ENCODE results near the gene ABCC12.

Gene ABCC12

GRCh38 chr16:48133455-48134211 is 22.2 kb downstream of the ABCC12 start:
- no peaks in the 10 kb centered on the region for H3K4me1 ChIP-seq (ENCODE audit: control insufficient read depth in 2 of 2, insufficient read depth in 2 of 2, low read length in 2 of 2)
- no peaks in the 10 kb centered on the region for H3K27me3 ChIP-seq (ENCODE audit: control insufficient read depth in 2 of 2, insufficient read depth in 2 of 2, low read length in 2 of 2)
- no peak overlapping the region for H3K4me3 ChIP-seq (ENCODE audit: low read length in 2 of 2)
- no peak overlapping the region for H3K27ac ChIP-seq (ENCODE audit: low read depth in 2 of 2, low read length in 2 of 2)
- no peak overlapping the region for H3K9ac ChIP-seq (ENCODE audit: low read depth in 1 of 2, low read length in 2 of 2)
- H3K9me3 ChIP-seq (ENCODE audit: control insufficient read depth in 2 of 2, low read length in 2 of 2) = no peaks in the 10 kb centered on the region
- H3K36me3 ChIP-seq (ENCODE audit: control insufficient read depth in 2 of 2, insufficient read depth in 2 of 2, low read length in 2 of 2) = no peaks in the 10 kb centered on the region

GRCh38 chr16:48132696-48133095 is 23.1 kb downstream of the ABCC12 start:
- Histone ChIP-seq H3K9ac (ENCODE audit: low read depth in 1 of 2, low read length in 2 of 2) (no peak overlapping the region), H3K27ac (ENCODE audit: low read depth in 2 of 2, low read length in 2 of 2) (no peak overlapping the region), H3K36me3 (ENCODE audit: control insufficient read depth in 2 of 2, insufficient read depth in 2 of 2, low read length in 2 of 2) (no peaks in the 10 kb centered on the region), H3K4me3 (ENCODE audit: low read length in 2 of 2) (no peak overlapping the region), H3K9me3 (ENCODE audit: control insufficient read depth in 2 of 2, low read length in 2 of 2) (no peaks in the 10 kb centered on the region), H3K4me1 (ENCODE audit: control insufficient read depth in 2 of 2, insufficient read depth in 2 of 2, low read length in 2 of 2) (no peaks in the 10 kb centered on the region), H3K27me3 (ENCODE audit: control insufficient read depth in 2 of 2, insufficient read depth in 2 of 2, low read length in 2 of 2) (no peaks in the 10 kb centered on the region)

GRCh38 chr16:48131201-48131935 is 24.4 kb downstream of the ABCC12 start:
- Histone ChIP-seq H3K27me3 (ENCODE audit: control insufficient read depth in 2 of 2, insufficient read depth in 2 of 2, low read length in 2 of 2) (no peaks in the 10 kb centered on the region), H3K4me3 (ENCODE audit: low read length in 2 of 2) (no peak overlapping the region), H3K27ac (ENCODE audit: low read depth in 2 of 2, low read length in 2 of 2) (no peak overlapping the region), H3K9me3 (ENCODE audit: control insufficient read depth in 2 of 2, low read length in 2 of 2) (no peaks in the 10 kb centered on the region), H3K36me3 (ENCODE audit: control insufficient read depth in 2 of 2, insufficient read depth in 2 of 2, low read length in 2 of 2) (no peaks in the 10 kb centered on the region), H3K9ac (ENCODE audit: low read depth in 1 of 2, low read length in 2 of 2) (no peak overlapping the region), H3K4me1 (ENCODE audit: control insufficient read depth in 2 of 2, insufficient read depth in 2 of 2, low read length in 2 of 2) (no peaks in the 10 kb centered on the region)

GRCh38 chr16:48129926-48130325 is 25.9 kb downstream of the ABCC12 start:
- Histone ChIP-seq H3K9ac (ENCODE audit: low read depth in 1 of 2, low read length in 2 of 2) (no peak overlapping the region), H3K9me3 (ENCODE audit: control insufficient read depth in 2 of 2, low read length in 2 of 2) (no peaks in the 10 kb centered on the region), H3K36me3 (ENCODE audit: control insufficient read depth in 2 of 2, insufficient read depth in 2 of 2, low read length in 2 of 2) (no peaks in the 10 kb centered on the region), H3K4me1 (ENCODE audit: control insufficient read depth in 2 of 2, insufficient read depth in 2 of 2, low read length in 2 of 2) (no peaks in the 10 kb centered on the region), H3K4me3 (ENCODE audit: low read length in 2 of 2) (no peak overlapping the region), H3K27ac (ENCODE audit: low read depth in 2 of 2, low read length in 2 of 2) (no peak overlapping the region), H3K27me3 (ENCODE audit: control insufficient read depth in 2 of 2, insufficient read depth in 2 of 2, low read length in 2 of 2) (no peaks in the 10 kb centered on the region)

GRCh38 chr16:48128769-48129168 is 27.0 kb downstream of the ABCC12 start:
- no peak overlapping the region for H3K27ac ChIP-seq (ENCODE audit: low read depth in 2 of 2, low read length in 2 of 2)
- no peaks in the 10 kb centered on the region for H3K4me1 ChIP-seq (ENCODE audit: control insufficient read depth in 2 of 2, insufficient read depth in 2 of 2, low read length in 2 of 2)
- H3K9ac ChIP-seq (ENCODE audit: low read depth in 1 of 2, low read length in 2 of 2) = no peak overlapping the region
- H3K4me3 ChIP-seq (ENCODE audit: low read length in 2 of 2) = no peak overlapping the region
- H3K36me3 ChIP-seq (ENCODE audit: control insufficient read depth in 2 of 2, insufficient read depth in 2 of 2, low read length in 2 of 2) = no peaks in the 10 kb centered on the region
- no peaks in the 10 kb centered on the region for H3K9me3 ChIP-seq (ENCODE audit: control insufficient read depth in 2 of 2, low read length in 2 of 2)
- H3K27me3 ChIP-seq (ENCODE audit: control insufficient read depth in 2 of 2, insufficient read depth in 2 of 2, low read length in 2 of 2) = no peaks in the 10 kb centered on the region

GRCh38 chr16:48126801-48127644 is 28.8 kb downstream of the ABCC12 start:
- Histone ChIP-seq H3K27me3 (ENCODE audit: control insufficient read depth in 2 of 2, insufficient read depth in 2 of 2, low read length in 2 of 2) (no peaks in the 10 kb centered on the region), H3K36me3 (ENCODE audit: control insufficient read depth in 2 of 2, insufficient read depth in 2 of 2, low read length in 2 of 2) (no peaks in the 10 kb centered on the region), H3K4me1 (ENCODE audit: control insufficient read depth in 2 of 2, insufficient read depth in 2 of 2, low read length in 2 of 2) (no peaks in the 10 kb centered on the region), H3K9ac (ENCODE audit: low read depth in 1 of 2, low read length in 2 of 2) (no peak overlapping the region), H3K9me3 (ENCODE audit: control insufficient read depth in 2 of 2, low read length in 2 of 2) (no peaks in the 10 kb centered on the region), H3K4me3 (ENCODE audit: low read length in 2 of 2) (no peak overlapping the region), H3K27ac (ENCODE audit: low read depth in 2 of 2, low read length in 2 of 2) (no peak overlapping the region)

GRCh38 chr16:48125888-48126287 is 29.9 kb downstream of the ABCC12 start:
- Histone ChIP-seq H3K9me3 (ENCODE audit: control insufficient read depth in 2 of 2, low read length in 2 of 2) (no peaks in the 10 kb centered on the region), H3K9ac (ENCODE audit: low read depth in 1 of 2, low read length in 2 of 2) (no peak overlapping the region), H3K36me3 (ENCODE audit: control insufficient read depth in 2 of 2, insufficient read depth in 2 of 2, low read length in 2 of 2) (no peaks in the 10 kb centered on the region), H3K27ac (ENCODE audit: low read depth in 2 of 2, low read length in 2 of 2) (no peak overlapping the region), H3K27me3 (ENCODE audit: control insufficient read depth in 2 of 2, insufficient read depth in 2 of 2, low read length in 2 of 2) (no peaks in the 10 kb centered on the region), H3K4me3 (ENCODE audit: low read length in 2 of 2) (no peak overlapping the region), H3K4me1 (ENCODE audit: control insufficient read depth in 2 of 2, insufficient read depth in 2 of 2, low read length in 2 of 2) (no peaks in the 10 kb centered on the region)

- Histone ChIP-seq H3K9me3 (ENCODE audit: control insufficient read depth in 2 of 2, low read length in 2 of 2) (no peaks in the 10 kb centered on the region), H3K4me3 (ENCODE audit: low read length in 2 of 2) (no peak overlapping the region), H3K4me1 (ENCODE audit: control insufficient read depth in 2 of 2, insufficient read depth in 2 of 2, low read length in 2 of 2) (no peaks in the 10 kb centered on the region), H3K9ac (ENCODE audit: low read depth in 1 of 2, low read length in 2 of 2) (no peak overlapping the region), H3K36me3 (ENCODE audit: control insufficient read depth in 2 of 2, insufficient read depth in 2 of 2, low read length in 2 of 2) (no peaks in the 10 kb centered on the region), H3K27ac (ENCODE audit: low read depth in 2 of 2, low read length in 2 of 2) (no peak overlapping the region), H3K27me3 (ENCODE audit: control insufficient read depth in 2 of 2, insufficient read depth in 2 of 2, low read length in 2 of 2) (no peaks in the 10 kb centered on the region)
These were observed 31.5 kb downstream of the ABCC12 start for GRCh38 chr16:48124266-48124665.

GRCh38 chr16:48123104-48123788 is 32.5 kb downstream of the ABCC12 start:
- H3K9ac ChIP-seq (ENCODE audit: low read depth in 1 of 2, low read length in 2 of 2) = no peak overlapping the region
- H3K27ac ChIP-seq (ENCODE audit: low read depth in 2 of 2, low read length in 2 of 2) = no peak overlapping the region
- no peak overlapping the region for H3K4me3 ChIP-seq (ENCODE audit: low read length in 2 of 2)
- H3K9me3 ChIP-seq (ENCODE audit: control insufficient read depth in 2 of 2, low read length in 2 of 2) = no peaks in the 10 kb centered on the region
- H3K4me1 ChIP-seq (ENCODE audit: control insufficient read depth in 2 of 2, insufficient read depth in 2 of 2, low read length in 2 of 2) = no peaks in the 10 kb centered on the region
- H3K27me3 ChIP-seq (ENCODE audit: control insufficient read depth in 2 of 2, insufficient read depth in 2 of 2, low read length in 2 of 2) = no peaks in the 10 kb centered on the region
- H3K36me3 ChIP-seq (ENCODE audit: control insufficient read depth in 2 of 2, insufficient read depth in 2 of 2, low read length in 2 of 2) = no peaks in the 10 kb centered on the region

All from mucosa of rectum (tissue), 2 donors.